GM18907 (cell line): ENCODE results near the gene AGPAT1.

Experiments
- ATAC-seq: cut with Tn5 transposase; IDR thresholded peaks from one replicate; pipeline ENCODE4 v1.9.1; 2021; ENCODE audit warnings: mild to moderate bottlenecking, moderate library complexity; ENCODE audit not compliant: unreplicated experiment

Gene AGPAT1

DNA sequence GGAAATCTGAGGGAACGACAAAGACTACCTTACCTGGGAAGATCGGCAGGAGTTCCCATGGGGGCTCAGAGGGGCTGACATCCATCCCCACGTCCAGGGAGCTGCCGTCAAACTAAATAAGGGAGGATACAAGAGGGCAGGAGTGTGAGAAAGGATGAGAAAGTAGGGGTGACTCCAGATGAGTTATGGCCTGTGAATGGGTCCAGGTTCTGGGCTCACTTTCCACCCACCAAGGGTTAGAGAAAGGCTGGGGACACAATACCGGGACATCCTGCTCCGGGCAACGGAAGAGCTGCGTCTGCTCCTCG is 48.5 kb downstream of the AGPAT1 start:
- no peak for ATAC-seq

DNA sequence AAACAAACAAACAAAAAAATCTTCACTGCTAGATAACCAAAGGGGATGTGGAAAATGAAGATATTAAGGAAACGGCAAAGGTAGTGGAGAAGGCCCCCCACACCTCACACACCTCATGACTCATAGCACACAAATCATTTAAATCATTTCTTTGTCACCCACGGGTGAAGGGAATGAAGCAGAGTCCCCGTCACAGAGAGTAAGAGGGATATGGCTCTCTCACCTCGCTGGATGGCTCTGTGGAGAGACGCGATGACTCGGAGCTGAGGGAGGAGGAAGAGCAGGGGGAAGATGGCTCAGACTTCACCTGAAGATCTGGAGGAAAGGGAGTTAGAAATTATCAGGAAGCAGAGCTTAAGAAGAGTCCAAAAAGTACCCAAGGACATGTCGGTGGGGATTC is 49.0 kb downstream of the AGPAT1 start:
- ATAC-seq = no peak

DNA sequence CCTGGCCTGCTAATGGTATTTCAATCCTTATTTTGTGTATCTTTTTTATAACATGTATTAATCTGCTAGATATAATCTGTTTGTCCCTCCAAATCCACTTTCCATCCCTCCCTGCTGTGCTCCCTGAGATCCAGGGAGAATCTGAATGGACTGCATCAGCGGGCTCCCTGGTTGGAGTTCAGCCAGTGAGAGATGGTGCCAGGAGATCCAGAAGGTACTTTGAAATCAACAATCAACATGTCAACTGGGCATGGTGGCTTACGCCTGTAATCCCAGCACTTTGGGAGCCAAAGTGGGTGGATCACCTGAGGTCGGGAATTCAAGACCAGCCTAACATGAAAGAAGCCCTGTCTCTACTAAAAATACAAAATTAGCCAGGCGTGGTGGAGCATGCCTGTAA is 52.2 kb downstream of the AGPAT1 start:
- ATAC-seq = no peak

- ATAC-seq = no peak
These were observed 55.3 kb downstream of the AGPAT1 start for GRCh38 chr6:32120573-32121059.

DNA sequence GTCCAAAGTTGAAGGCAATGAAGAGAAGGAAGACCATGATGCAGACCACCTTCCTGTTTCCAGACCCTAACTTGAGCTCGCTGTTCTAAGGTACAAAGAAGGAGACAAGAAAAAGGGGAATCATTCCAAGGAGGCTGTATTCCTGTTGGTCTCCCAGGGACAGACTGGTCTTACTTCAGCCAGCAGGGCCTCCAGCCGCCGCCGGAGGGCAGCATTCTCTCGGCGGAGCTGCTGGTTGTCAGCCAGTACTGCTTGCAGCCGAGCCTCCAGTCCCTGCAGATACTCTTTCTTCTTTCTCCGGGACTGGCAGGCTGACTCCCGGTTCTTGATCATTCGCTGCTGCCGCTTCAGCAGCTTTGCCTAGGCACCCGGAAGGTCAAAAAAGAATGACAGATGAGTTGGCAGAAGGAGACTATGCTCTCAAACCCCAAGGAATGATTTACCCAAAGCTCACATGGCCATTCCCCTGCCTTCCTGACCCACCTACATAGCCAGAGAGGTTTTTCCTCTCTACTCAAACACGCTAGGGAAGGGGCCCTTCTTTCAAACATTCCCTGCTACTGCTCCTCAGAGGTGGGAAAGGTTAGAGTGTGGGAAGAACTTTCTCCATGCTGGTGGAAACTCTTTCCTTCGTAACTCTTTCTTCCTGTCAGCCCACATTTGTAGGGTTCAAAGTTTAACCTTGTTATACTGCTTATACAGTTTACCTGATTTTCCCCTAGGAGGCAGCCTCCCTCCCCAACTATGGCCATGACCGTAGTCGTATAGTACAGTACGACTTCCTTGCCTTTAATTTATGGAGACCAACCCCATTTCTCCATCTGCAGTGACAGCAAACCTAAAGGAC is 56.9 kb downstream of the AGPAT1 start:
- ATAC-seq = no peak
